Measurements from ENCODE around the gene IRF5. TPM values are rescaled to one million over a fixed set of nuclear protein-coding genes. Genes with fewer than 3 reads are reported as not detected.

Gene IRF5
- total RNA-seq, 1 experiment from 2014 or later: 1.2 TPM

- no peak for TF ChIP-seq CTCF (IDR thresholded peaks at IDR 0.05; ENCODE audit: insufficient read depth in 1 of 2, low read depth in 1 of 2, low read length in 1 of 2, severe bottlenecking in 1 of 2, unreplicated experiment in 1 of 2)
- Histone ChIP-seq H3K9me3 (no peaks in the 10 kb centered on the region), H3K4me1 (no peaks in the 10 kb centered on the region), H3K4me3 (ENCODE audit: low read depth, low read length) (no peak overlapping the region), H3K36me3 (ENCODE audit: control insufficient read depth, insufficient read depth, low read length) (peaks cover 2% of the 10 kb centered on the region; the same call in 1 of the 2 replicates), H3K27me3 (replicated peaks; ENCODE audit: control insufficient read depth, insufficient read depth, low read length) (no peaks in the 10 kb centered on the region)
- H3K27ac Mint-ChIP-seq (ENCODE audit: unreplicated experiment): no peak overlapping the region
- POLR2A ChIA-PET: no interaction called here
- no peaks in the 10 kb centered on the region for H3K27me3 Mint-ChIP-seq (ENCODE audit: insufficient read depth, unreplicated experiment)
- no peaks in the 10 kb centered on the region for H3K4me1 Mint-ChIP-seq (ENCODE audit: low read depth, unreplicated experiment)
- DNase-seq: no peak
- no peaks in the 10 kb centered on the region for H3K9me3 Mint-ChIP-seq (ENCODE audit: unreplicated experiment)
- BruUV-seq (replicated peaks): no TSS peak
- no peak overlapping the region for H3K4me3 Mint-ChIP-seq (ENCODE audit: unreplicated experiment)
- CTCF ChIA-PET: interaction anchor here (1.1 kb wide), 1 partner anchor 140 kb away, joined by 3 read pairs; no protein-coding TSS in a partner anchor
- intact Hi-C loops (cut with micrococcal nuclease; ENCODE audit: unreplicated experiment): no loop called here
- peaks cover 57% of the 10 kb centered on the region for H3K36me3 Mint-ChIP-seq (ENCODE audit: insufficient read depth, unreplicated experiment)
Observed at GRCh38 chr7:128951296-128951695, 13.6 kb downstream of the IRF5 start.

GRCh38 chr7:128954150-128954549, 16.4 kb downstream of the IRF5 start:
- ChIA-PET POLR2A (no interaction called here), CTCF (no interaction called here)
- Histone ChIP-seq H3K27me3 (replicated peaks; ENCODE audit: control insufficient read depth, insufficient read depth, low read length) (no peaks in the 10 kb centered on the region), H3K4me3 (ENCODE audit: low read depth, low read length) (no peak overlapping the region), H3K36me3 (ENCODE audit: control insufficient read depth, insufficient read depth, low read length) (peaks cover 3% of the 10 kb centered on the region), H3K9me3 (no peaks in the 10 kb centered on the region), H3K4me1 (no peaks in the 10 kb centered on the region)
- H3K27ac Mint-ChIP-seq (ENCODE audit: unreplicated experiment): no peak overlapping the region
- H3K4me3 Mint-ChIP-seq (ENCODE audit: unreplicated experiment): no peak overlapping the region
- DNase-seq: no peak
- no peaks in the 10 kb centered on the region for H3K4me1 Mint-ChIP-seq (ENCODE audit: low read depth, unreplicated experiment)
- intact Hi-C loops (cut with micrococcal nuclease; ENCODE audit: unreplicated experiment): no loop called here
- H3K27me3 Mint-ChIP-seq (ENCODE audit: insufficient read depth, unreplicated experiment): no peaks in the 10 kb centered on the region
- no TSS peak for BruUV-seq (replicated peaks)
- no peaks in the 10 kb centered on the region for H3K9me3 Mint-ChIP-seq (ENCODE audit: unreplicated experiment)
- no peak for TF ChIP-seq CTCF (IDR thresholded peaks at IDR 0.05; ENCODE audit: insufficient read depth in 1 of 2, low read depth in 1 of 2, low read length in 1 of 2, severe bottlenecking in 1 of 2, unreplicated experiment in 1 of 2)
- H3K36me3 Mint-ChIP-seq (ENCODE audit: insufficient read depth, unreplicated experiment): peaks cover 68% of the 10 kb centered on the region

GRCh38 chr7:128954830-128955802, 17.4 kb downstream of the IRF5 start:
- Mint-ChIP-seq H3K4me3 (ENCODE audit: unreplicated experiment) (no peak overlapping the region), H3K27ac (ENCODE audit: unreplicated experiment) (no peak overlapping the region), H3K4me1 (ENCODE audit: low read depth, unreplicated experiment) (no peaks in the 10 kb centered on the region), H3K36me3 (ENCODE audit: insufficient read depth, unreplicated experiment) (peaks cover 78% of the 10 kb centered on the region), H3K9me3 (ENCODE audit: unreplicated experiment) (no peaks in the 10 kb centered on the region), H3K27me3 (ENCODE audit: insufficient read depth, unreplicated experiment) (no peaks in the 10 kb centered on the region)
- Histone ChIP-seq H3K4me3 (ENCODE audit: low read depth, low read length) (no peak overlapping the region), H3K27me3 (replicated peaks; ENCODE audit: control insufficient read depth, insufficient read depth, low read length) (no peaks in the 10 kb centered on the region), H3K36me3 (ENCODE audit: control insufficient read depth, insufficient read depth, low read length) (peaks cover 3% of the 10 kb centered on the region), H3K9me3 (no peaks in the 10 kb centered on the region), H3K4me1 (no peaks in the 10 kb centered on the region)
- TSS peak; percentile 80 for BruUV-seq (replicated peaks)
- ChIA-PET POLR2A (no interaction called here), CTCF (no interaction called here)
- TF ChIP-seq CTCF (IDR thresholded peaks at IDR 0.05; ENCODE audit: insufficient read depth in 1 of 2, low read depth in 1 of 2, low read length in 1 of 2, severe bottlenecking in 1 of 2, unreplicated experiment in 1 of 2): peak in 1 of 2 experiments; percentile 26
- intact Hi-C loops (cut with micrococcal nuclease; ENCODE audit: unreplicated experiment): no loop called here
- no peak for DNase-seq

Measured in Caco-2 (cell line).